GM19239 (cell line): Measurements from ENCODE around the gene SLC66A1.

ENCODE experiments used
- DNase-seq: peaks from one replicate; pipeline ENCODE4 v3.0.0; 2011; ENCODE audit warnings: low spot score; ENCODE audit not compliant: insufficient read length
- FAIRE-seq: peaks from 2 replicates; lab custom pipeline; 2011; peaks lifted over from hg19 to GRCh38; lab: Jason Lieb, UNC

The SLC66A1 gene

GRCh38 chr1:19358710-19359109 is 46.6 kb downstream of the SLC66A1 start:
- no peak for DNase-seq
- FAIRE-seq = no peak

- no peak for FAIRE-seq
- DNase-seq = no peak
Measured at GRCh38 chr1:19359357-19359756, 47.2 kb downstream of the SLC66A1 start.

- DNase-seq = no peak
- no peak for FAIRE-seq
Measured at GRCh38 chr1:19360016-19360415, 47.9 kb downstream of the SLC66A1 start.

- FAIRE-seq (no peak), DNase-seq (no peak)
Measured at GRCh38 chr1:19360432-19360831, 48.3 kb downstream of the SLC66A1 start.

GRCh38 chr1:19360843-19361610 is 48.9 kb downstream of the SLC66A1 start:
- FAIRE-seq (no peak), DNase-seq (no peak)

- no peak for FAIRE-seq
- DNase-seq = no peak
Measured at GRCh38 chr1:19361611-19362147, 49.6 kb downstream of the SLC66A1 start.

- FAIRE-seq = no peak
Measured at GRCh38 chr1:19363536-19364152, 51.5 kb downstream of the SLC66A1 start.

GRCh38 chr1:19365721-19366120 is 53.6 kb downstream of the SLC66A1 start:
- DNase-seq = no peak
- no peak for FAIRE-seq

More at GRCh38 chr1:19363536-19364152, 51.5 kb downstream of the SLC66A1 start:
- no peak for DNase-seq

GRCh38 chr1:19366599-19367536 is 54.7 kb downstream of the SLC66A1 start:
- DNase-seq = no peak

GRCh38 chr1:19367584-19368041 is 55.5 kb downstream of the SLC66A1 start:
- FAIRE-seq = no peak
- DNase-seq = no peak

More at GRCh38 chr1:19366599-19367536, 54.7 kb downstream of the SLC66A1 start:
- FAIRE-seq = no peak

- DNase-seq = no peak
- FAIRE-seq = no peak
Measured at GRCh38 chr1:19368050-19368449, 55.9 kb downstream of the SLC66A1 start.

- DNase-seq = no peak
- no peak for FAIRE-seq
Measured at GRCh38 chr1:19368964-19369363, 56.8 kb downstream of the SLC66A1 start.

GRCh38 chr1:19369396-19370090 is 57.4 kb downstream of the SLC66A1 start:
- DNase-seq = no peak
- FAIRE-seq = no peak

GRCh38 chr1:19370453-19371170 is 58.5 kb downstream of the SLC66A1 start:
- DNase-seq (no peak), FAIRE-seq (no peak)

- FAIRE-seq = no peak
- DNase-seq = no peak
Measured at GRCh38 chr1:19371226-19372135, 59.4 kb downstream of the SLC66A1 start.

GRCh38 chr1:19372136-19372514 is 60.0 kb downstream of the SLC66A1 start:
- DNase-seq (no peak), FAIRE-seq (no peak)

- FAIRE-seq = no peak
- DNase-seq = no peak
Measured at GRCh38 chr1:19372602-19373001, 60.5 kb downstream of the SLC66A1 start.
